ENCODE measurements around the gene ADSL. TPM values are rescaled to one million over a fixed set of nuclear protein-coding genes. Genes with fewer than 3 reads are reported as not detected.

The ADSL gene
- total RNA-seq, 3 donors from 2014 or later: 34.0 to 48.1 (median 42.8) TPM

DNA sequence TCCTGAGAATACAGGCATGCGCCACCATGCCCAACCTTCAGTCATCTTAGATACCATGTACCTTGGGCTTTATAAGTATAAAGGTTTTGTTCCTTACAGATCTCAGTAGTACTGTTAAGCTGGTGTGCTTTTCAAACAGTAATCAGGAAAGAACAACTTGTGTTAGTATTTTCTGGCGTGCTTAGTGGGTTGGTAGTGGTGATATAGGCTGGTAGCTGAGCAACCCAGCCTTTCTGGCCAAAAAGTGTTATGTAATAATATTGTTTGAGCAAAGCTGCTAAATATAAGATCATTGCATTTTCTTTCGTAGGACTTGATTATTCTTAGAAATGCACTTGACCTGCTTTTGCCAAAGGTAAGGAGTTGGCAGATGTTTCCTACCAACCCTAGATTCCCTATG is 6.5 kb downstream of the ADSL start:
- ATAC-seq: no peak
- Histone ChIP-seq H3K4me3 (no peak overlapping the region), H3K4me1 (ENCODE audit: low read depth) (peaks cover 7% of the 10 kb centered on the region), H3K9me3 (no peaks in the 10 kb centered on the region), H3K36me3 (ENCODE audit: low read depth) (no peaks in the 10 kb centered on the region)
- intact Hi-C loops (cut with DNase I, micrococcal nuclease): no loop called here
- no peak for DNase-seq
- TF ChIP-seq CTCF (IDR thresholded peaks at IDR 0.05): no peak

DNA sequence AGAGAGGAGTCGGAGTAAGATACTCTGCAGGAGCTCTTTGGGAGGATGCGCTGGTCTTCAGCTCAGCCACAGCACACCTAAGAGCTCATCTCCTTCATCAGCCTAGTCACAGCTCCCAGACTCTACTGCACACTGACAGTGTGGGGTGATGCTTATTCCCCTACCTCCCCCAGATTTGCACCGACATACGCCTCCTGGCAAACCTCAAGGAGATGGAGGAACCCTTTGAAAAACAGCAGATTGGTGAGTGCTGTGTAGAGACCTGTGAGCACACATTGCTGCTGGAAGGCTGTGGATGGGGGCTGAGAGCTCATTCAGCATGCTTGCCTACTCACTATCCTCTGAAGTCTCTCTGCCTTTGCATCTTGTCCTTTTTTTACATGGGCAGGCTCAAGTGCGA is 14.8 kb downstream of the ADSL start:
- intact Hi-C loops (cut with DNase I, micrococcal nuclease): no loop called here
- no peak for ATAC-seq
- DNase-seq: no peak
- TF ChIP-seq CTCF (IDR thresholded peaks at IDR 0.05): no peak
- H3K36me3 ChIP-seq (ENCODE audit: low read depth): peaks cover 25% of the 10 kb centered on the region
- no peaks in the 10 kb centered on the region for H3K9me3 ChIP-seq
- no peak overlapping the region for H3K4me3 ChIP-seq
- H3K4me1 ChIP-seq (ENCODE audit: low read depth): no peaks in the 10 kb centered on the region

DNA sequence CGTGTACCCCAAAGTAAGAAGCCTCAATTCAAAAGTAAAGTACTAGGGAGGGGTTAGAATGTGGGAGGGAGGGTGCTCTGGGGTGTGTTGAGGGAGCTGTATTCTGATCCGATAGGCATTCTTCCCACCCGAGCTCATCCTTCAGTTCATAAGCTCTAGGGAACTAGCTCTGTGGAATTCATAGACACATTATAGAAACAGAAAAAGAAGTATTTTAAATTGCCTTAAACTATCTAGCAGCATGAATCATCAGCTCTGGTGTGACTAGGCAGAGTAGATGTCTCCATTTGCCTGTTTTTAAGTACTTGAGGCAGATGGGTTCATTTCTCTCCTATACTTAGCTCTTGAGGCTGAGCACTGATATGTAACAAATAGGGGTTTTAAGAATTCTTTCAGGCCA is 16.8 kb downstream of the ADSL start:
- no peak for TF ChIP-seq CTCF (IDR thresholded peaks at IDR 0.05)
- Histone ChIP-seq H3K4me1 (ENCODE audit: low read depth) (peaks cover 3% of the 10 kb centered on the region), H3K9me3 (no peaks in the 10 kb centered on the region), H3K4me3 (no peak overlapping the region), H3K36me3 (ENCODE audit: low read depth) (peaks cover 25% of the 10 kb centered on the region)
- intact Hi-C loops (cut with DNase I, micrococcal nuclease): no loop called here
- no peak for DNase-seq
- no peak for ATAC-seq

- no peak for DNase-seq
- no peak overlapping the region for H3K4me3 ChIP-seq
- TF ChIP-seq CTCF (IDR thresholded peaks at IDR 0.05): no peak
- no peak for ATAC-seq
- H3K4me1 ChIP-seq (ENCODE audit: low read depth): peaks cover 3% of the 10 kb centered on the region
- intact Hi-C loops (cut with DNase I, micrococcal nuclease): no loop called here
- H3K9me3 ChIP-seq: no peaks in the 10 kb centered on the region
- H3K36me3 ChIP-seq (ENCODE audit: low read depth): peaks cover 13% of the 10 kb centered on the region
Measured at GRCh38 chr22:40364431-40364830, 18.1 kb downstream of the ADSL start.

GRCh38 chr22:40366068-40366467 is 19.8 kb downstream of the ADSL start:
- intact Hi-C loops (cut with DNase I, micrococcal nuclease): no loop called here
- Histone ChIP-seq H3K4me3 (no peak overlapping the region), H3K4me1 (ENCODE audit: low read depth) (peaks cover 3% of the 10 kb centered on the region), H3K36me3 (ENCODE audit: low read depth) (peaks cover 12% of the 10 kb centered on the region), H3K9me3 (no peaks in the 10 kb centered on the region)
- ATAC-seq (no peak), DNase-seq (no peak)
- TF ChIP-seq CTCF (IDR thresholded peaks at IDR 0.05): no peak

- no peak for TF ChIP-seq CTCF (IDR thresholded peaks at IDR 0.05)
- ATAC-seq: peak; percentile 68
- H3K36me3 ChIP-seq (ENCODE audit: low read depth): no peaks in the 10 kb centered on the region
Measured at GRCh38 chr22:40367342-40367741, 21.0 kb downstream of the ADSL start.

More at GRCh38 chr22:40367342-40367741, 21.0 kb downstream of the ADSL start:
- H3K9me3 ChIP-seq: no peaks in the 10 kb centered on the region
- intact Hi-C loops (cut with DNase I, micrococcal nuclease): no loop called here
- H3K4me1 ChIP-seq (ENCODE audit: low read depth): peaks cover 5% of the 10 kb centered on the region
- DNase-seq: peak; percentile 71 to 81 (median 74)
- no peak overlapping the region for H3K4me3 ChIP-seq

All from mucosa of descending colon (tissue), 3 donors.